GM18507 (cell line): ENCODE measurements around the gene KCNJ16.

Source experiments
- DNase-seq: peaks from one replicate; pipeline ENCODE4 v3.0.0; 2011; ENCODE audit warnings: low read depth; ENCODE audit not compliant: insufficient read length; ENCODE audit errors: extremely low spot score
- FAIRE-seq: peaks from 2 replicates; lab custom pipeline; 2011; peaks lifted over from hg19 to GRCh38; lab: Jason Lieb, UNC

The KCNJ16 gene

GRCh38 chr17:70119983-70120382, 45.0 kb downstream of the KCNJ16 start:
- no peak for FAIRE-seq
- DNase-seq = no peak

GRCh38 chr17:70120425-70120824, 45.4 kb downstream of the KCNJ16 start:
- no peak for DNase-seq
- no peak for FAIRE-seq

GRCh38 chr17:70121126-70121525, 46.1 kb downstream of the KCNJ16 start:
- no peak for FAIRE-seq

GRCh38 chr17:70123193-70123592, 48.2 kb downstream of the KCNJ16 start:
- FAIRE-seq (no peak), DNase-seq (no peak)

More at GRCh38 chr17:70121126-70121525, 46.1 kb downstream of the KCNJ16 start:
- DNase-seq = no peak

- no peak for FAIRE-seq
Measured at GRCh38 chr17:70124723-70125122, 49.7 kb downstream of the KCNJ16 start.

GRCh38 chr17:70127221-70127873, 52.3 kb downstream of the KCNJ16 start:
- DNase-seq = no peak
- no peak for FAIRE-seq

More at GRCh38 chr17:70124723-70125122, 49.7 kb downstream of the KCNJ16 start:
- no peak for DNase-seq

- no peak for DNase-seq
- FAIRE-seq = no peak
Measured at GRCh38 chr17:70128727-70129238, 53.8 kb downstream of the KCNJ16 start.

- DNase-seq = no peak
- no peak for FAIRE-seq
Measured at GRCh38 chr17:70130289-70130688, 55.3 kb downstream of the KCNJ16 start.

GRCh38 chr17:70132505-70132904, 57.5 kb downstream of the KCNJ16 start:
- FAIRE-seq (no peak), DNase-seq (no peak)

- FAIRE-seq (no peak), DNase-seq (no peak)
Measured at GRCh38 chr17:70134042-70134441, 59.0 kb downstream of the KCNJ16 start.

GRCh38 chr17:70134777-70135176, 59.8 kb downstream of the KCNJ16 start:
- FAIRE-seq (no peak), DNase-seq (no peak)

GRCh38 chr17:70136131-70136530, 61.1 kb downstream of the KCNJ16 start:
- DNase-seq (no peak), FAIRE-seq (no peak)

GRCh38 chr17:70137451-70138230, 62.6 kb downstream of the KCNJ16 start:
- DNase-seq (peak; percentile 25), FAIRE-seq (peak; percentile 87)

GRCh38 chr17:70138291-70138865, 63.4 kb downstream of the KCNJ16 start:
- DNase-seq = no peak

GRCh38 chr17:70139449-70139993, 64.5 kb downstream of the KCNJ16 start:
- no peak for FAIRE-seq
- DNase-seq = no peak

More at GRCh38 chr17:70138291-70138865, 63.4 kb downstream of the KCNJ16 start:
- no peak for FAIRE-seq

- FAIRE-seq = peak; percentile 54
- no peak for DNase-seq
Measured at GRCh38 chr17:70144260-70144846, 69.3 kb downstream of the KCNJ16 start.

GRCh38 chr17:70153210-70153609, 78.2 kb downstream of the KCNJ16 start:
- DNase-seq (no peak), FAIRE-seq (no peak)

GRCh38 chr17:70157151-70157550, 82.1 kb downstream of the KCNJ16 start:
- FAIRE-seq (no peak), DNase-seq (no peak)

- DNase-seq = no peak
- no peak for FAIRE-seq
Measured at GRCh38 chr17:70158180-70158579, 83.2 kb downstream of the KCNJ16 start.

- DNase-seq (no peak), FAIRE-seq (no peak)
Measured at GRCh38 chr17:70158591-70158990, 83.6 kb downstream of the KCNJ16 start.
